ENCODE measurements around the gene IRS2. TPM values are rescaled to one million over a fixed set of nuclear protein-coding genes. Genes with fewer than 3 reads are reported as not detected.

The IRS2 gene
- total and polyA plus RNA-seq, 8 donors = 2.8 to 9.8 (median 4.9) TPM

DNA sequence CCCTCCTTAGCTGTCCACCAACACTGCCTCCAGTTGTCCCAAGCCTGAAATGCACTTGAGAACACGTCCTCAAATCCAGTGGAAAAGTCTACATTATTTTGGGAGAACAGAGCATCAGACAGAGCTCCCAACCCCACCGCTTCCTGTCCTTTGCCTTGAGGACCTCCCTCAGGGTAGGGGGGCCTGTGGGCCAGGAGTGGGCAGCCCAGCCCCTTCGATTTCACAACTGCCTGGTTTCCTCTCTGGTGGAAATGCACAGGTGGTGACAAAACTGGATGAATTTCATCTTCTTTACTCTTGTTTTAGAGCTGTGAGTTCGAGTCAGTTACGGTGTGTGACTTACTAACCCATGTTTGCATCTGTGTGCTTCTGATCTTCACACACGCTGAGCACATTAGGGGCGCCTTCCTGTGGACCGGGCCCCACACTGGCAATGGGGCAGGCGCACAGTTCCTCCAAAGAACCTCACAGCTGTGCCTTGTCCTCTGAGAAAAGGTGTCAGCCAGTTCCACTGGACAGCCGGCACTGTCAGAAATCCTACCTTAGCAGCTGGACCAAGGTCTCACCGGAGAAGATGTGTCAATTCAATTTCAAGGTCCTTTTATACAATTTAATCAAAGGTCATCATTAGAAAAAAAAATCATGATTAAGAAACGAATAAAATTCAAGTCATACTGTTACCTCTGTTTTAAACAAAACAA lies 80.2 kb downstream of the IRS2 start:
- TF ChIP-seq, protein P1, sequence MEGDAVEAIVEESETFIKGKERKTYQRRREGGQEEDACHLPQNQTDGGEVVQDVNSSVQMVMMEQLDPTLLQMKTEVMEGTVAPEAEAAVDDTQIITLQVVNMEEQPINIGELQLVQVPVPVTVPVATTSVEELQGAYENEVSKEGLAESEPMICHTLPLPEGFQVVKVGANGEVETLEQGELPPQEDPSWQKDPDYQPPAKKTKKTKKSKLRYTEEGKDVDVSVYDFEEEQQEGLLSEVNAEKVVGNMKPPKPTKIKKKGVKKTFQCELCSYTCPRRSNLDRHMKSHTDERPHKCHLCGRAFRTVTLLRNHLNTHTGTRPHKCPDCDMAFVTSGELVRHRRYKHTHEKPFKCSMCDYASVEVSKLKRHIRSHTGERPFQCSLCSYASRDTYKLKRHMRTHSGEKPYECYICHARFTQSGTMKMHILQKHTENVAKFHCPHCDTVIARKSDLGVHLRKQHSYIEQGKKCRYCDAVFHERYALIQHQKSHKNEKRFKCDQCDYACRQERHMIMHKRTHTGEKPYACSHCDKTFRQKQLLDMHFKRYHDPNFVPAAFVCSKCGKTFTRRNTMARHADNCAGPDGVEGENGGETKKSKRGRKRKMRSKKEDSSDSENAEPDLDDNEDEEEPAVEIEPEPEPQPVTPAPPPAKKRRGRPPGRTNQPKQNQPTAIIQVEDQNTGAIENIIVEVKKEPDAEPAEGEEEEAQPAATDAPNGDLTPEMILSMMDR (IDR thresholded peaks at IDR 0.05) = no peak
- H3K4me3 ChIP-seq = no peak overlapping the region
- ATAC-seq (peak in 1 of 4 donors; percentile 15), FAIRE-seq (no peak), DNase-seq (no peak)
- H3K9me3 ChIP-seq = no peaks in the 10 kb centered on the region
- no peaks in the 10 kb centered on the region for H3K27me3 ChIP-seq
- H3K36me3 ChIP-seq = no peaks in the 10 kb centered on the region
- intact Hi-C loops (cut with DNase I) = no loop called here
- H3K27ac ChIP-seq = no peak overlapping the region
- no peaks in the 10 kb centered on the region for H3K4me1 ChIP-seq
- WGBS, 2 donors = 73 to 86% methylated on average over 12 of the region's 12 CpGs

DNA sequence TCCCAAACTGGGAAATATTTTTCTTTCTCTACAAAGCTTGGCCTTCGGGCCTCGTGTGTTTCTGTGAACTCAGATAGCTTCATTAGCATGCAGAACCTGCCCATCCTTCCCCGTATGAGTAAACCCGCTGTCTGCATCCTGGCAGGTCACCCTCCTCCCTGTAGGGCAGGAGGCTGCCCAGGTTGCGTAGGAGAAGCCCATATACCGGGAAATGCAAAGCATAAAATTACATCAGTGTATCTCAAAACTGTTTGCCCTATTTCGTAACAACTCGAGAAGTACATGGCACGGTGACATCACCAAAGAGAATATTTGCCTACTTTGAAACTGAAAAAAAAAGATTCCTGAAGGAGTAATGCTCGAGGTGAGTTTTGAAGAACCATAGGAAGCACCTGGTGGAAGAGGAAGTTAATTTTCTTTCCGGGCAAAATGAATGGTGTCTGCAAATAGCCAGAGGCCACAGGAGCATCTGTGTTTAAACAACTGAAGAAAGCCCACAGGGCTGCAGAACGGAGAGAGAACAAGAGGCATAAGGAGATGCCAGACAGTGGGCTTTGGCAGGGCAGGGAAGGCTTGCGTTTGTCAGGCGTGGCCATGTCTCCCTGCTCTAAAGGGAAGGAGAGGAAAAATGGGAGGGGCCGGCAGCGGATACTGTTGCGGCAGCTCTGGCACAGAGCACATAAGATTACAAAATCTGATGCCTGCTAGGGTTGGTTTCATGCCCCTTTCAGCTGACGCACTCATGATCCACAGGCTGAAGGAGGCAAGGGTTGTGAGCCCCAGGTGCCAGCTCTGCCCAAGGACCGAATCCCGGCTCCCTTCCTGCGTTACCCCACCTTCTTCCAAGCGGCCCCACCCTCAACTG lies 81.4 kb downstream of the IRS2 start:
- no peaks in the 10 kb centered on the region for H3K9me3 ChIP-seq
- ATAC-seq (peak in 3 of 4 donors; percentile 40 to 79 (median 68)), FAIRE-seq (no peak), DNase-seq (peak in 1 of 6 donors; percentile 37)
- H3K27me3 ChIP-seq = no peaks in the 10 kb centered on the region
- intact Hi-C loops (cut with DNase I) = no loop called here
- no peaks in the 10 kb centered on the region for H3K36me3 ChIP-seq
- no peaks in the 10 kb centered on the region for H3K4me1 ChIP-seq
- H3K4me3 ChIP-seq = no peak overlapping the region
- 61 to 73% methylated on average over 22 of the region's 22 CpGs for WGBS, 2 donors
- TF ChIP-seq, protein P1 (IDR thresholded peaks at IDR 0.05) = no peak
- H3K27ac ChIP-seq = no peak overlapping the region

DNA sequence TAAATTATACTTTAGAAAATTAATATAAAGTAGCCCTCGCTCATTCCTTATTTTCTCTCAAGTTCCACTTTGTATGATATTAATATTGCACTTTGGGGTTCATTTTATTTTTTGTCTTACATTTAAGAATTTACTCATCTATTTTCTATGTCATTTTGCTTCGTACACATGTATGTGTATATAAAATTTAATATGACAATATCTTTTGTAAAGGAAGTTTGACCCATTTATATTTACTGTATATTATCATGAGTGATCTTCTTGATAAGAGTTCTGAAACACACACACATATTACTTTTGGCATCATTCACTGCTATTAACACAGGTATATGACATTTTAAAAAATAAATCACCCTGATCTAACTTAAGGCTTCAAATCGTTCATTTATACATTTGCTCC lies 83.1 kb downstream of the IRS2 start:
- H3K4me3 ChIP-seq = no peak overlapping the region
- DNase-seq = no peak
- intact Hi-C loops (cut with DNase I) = no loop called here
- H3K27me3 ChIP-seq = no peaks in the 10 kb centered on the region
- WGBS, 2 donors = 64 to 80% methylated on average over 3 of the region's 3 CpGs
- H3K9me3 ChIP-seq = no peaks in the 10 kb centered on the region
- H3K4me1 ChIP-seq = no peaks in the 10 kb centered on the region
- TF ChIP-seq, protein P1 (IDR thresholded peaks at IDR 0.05) = no peak
- no peaks in the 10 kb centered on the region for H3K36me3 ChIP-seq
- FAIRE-seq = no peak
- ATAC-seq = no peak
- no peak overlapping the region for H3K27ac ChIP-seq

Measured in pancreas (tissue), 10 donors.